Right cardiac atrium (tissue), 5 donors: ENCODE measurements around the gene BMP7. TPM values are rescaled to one million over a fixed set of nuclear protein-coding genes. Genes with fewer than 3 reads are reported as not detected.
A peak's percentile ranks its signal among the peaks of the same experiment; 100 is the strongest.

Source experiments
- ATAC-seq, 2 donors: fragments of 200-7000 bp; cut with Tn5 transposase; one replicate each; pipeline versions ENCODE4 v1.8.0 to v1.9.1; 2020; ENCODE audit warnings: moderate library complexity in 2 of 2, mild to moderate bottlenecking in 1 of 2
- DNase-seq, 3 donors: peaks; one replicate each; pipeline ENCODE4 v3.0.0-alpha.2; 2020
- H3K27ac ChIP-seq: one replicate; pipeline ENCODE4 v1.5.1; 2013; ENCODE audit warnings: mild to moderate bottlenecking, low read length, control low read depth, moderate library complexity
- H3K27me3 ChIP-seq: one replicate; pipeline ENCODE4 v1.6.1; 2013; ENCODE audit not compliant: control insufficient read depth, insufficient read depth
- H3K4me1 ChIP-seq: one replicate; pipeline ENCODE4 v1.6.1; 2013; ENCODE audit warnings: low read length; ENCODE audit not compliant: control insufficient read depth, insufficient read depth
- H3K4me3 ChIP-seq: one replicate; pipeline ENCODE4 v1.5.1; 2013; ENCODE audit warnings: low read length, control low read depth
- H3K9me3 ChIP-seq: one replicate; pipeline ENCODE4 v1.6.1; 2013; ENCODE audit warnings: low read length; ENCODE audit not compliant: control insufficient read depth
- WGBS: extraction: QIAGEN DNeasy Blood & Tissue Kit; methylation state at CpG from one replicate; pipeline ENCODE4 v1.1.7; 2013; 5-methylcytosine and 5-hydroxymethylcytosine counted together
- intact Hi-C, 4 donors: fragments of 100-400 bp; cut with DNase I; formaldehyde crosslinking; loops; one replicate each; pipeline versions ENCODE4 v1.11.0 to v1.14.0; 2022 to 2023
- polyA plus RNA-seq: library from polyadenylated mRNA; stranded (reverse); fragments of 200-250 nt; gene quantifications from one replicate; pipeline ENCODE4 v1.2.3, GENCODE V29; 2013
- total RNA-seq, 4 donors: library from RNA; stranded (reverse); fragmentation: NEBNext Ultra II Directional; extraction: Animal tissue kit (Norgen Biotek cat#: 25700); gene quantifications; one replicate each; pipeline ENCODE4 v1.2.1, GENCODE V29; 2021
- donor health status: healthy with polysubstance abuse.
- donor health status: DM: no; HTN: yes; CAD: no.
- donor health status: DM: no; HTN: no; CAD: no.
- donor health status: DM: no; HTN: yes; CAD: no; lungs with severe emphysema.
- donor health status: DM: yes; HTN: yes; CAD: no.

Gene BMP7
- total and polyA plus RNA-seq, 5 donors = 22.4 to 39.4 (median 29.7) TPM

DNA sequence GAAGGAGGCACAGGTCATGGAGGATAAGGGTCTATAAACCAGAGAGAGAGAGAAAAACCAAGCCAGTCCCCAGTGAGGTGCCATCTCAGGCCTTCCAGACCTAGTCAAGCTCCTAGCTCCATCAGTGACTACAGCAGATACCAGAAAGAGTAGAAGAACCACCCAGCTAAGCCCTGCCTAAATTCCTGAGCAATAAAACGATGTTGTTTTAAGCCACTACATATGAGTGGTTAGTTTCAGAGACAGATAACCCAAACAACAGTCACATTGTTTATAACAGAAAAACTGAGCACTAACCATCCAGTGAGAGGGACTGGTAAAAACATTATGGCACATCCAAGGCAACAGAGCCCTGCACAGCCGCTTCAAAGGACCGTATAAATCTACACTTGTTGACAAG, 59.2 kb downstream of the BMP7 start:
- ATAC-seq (no peak), DNase-seq (no peak)
- no peaks in the 10 kb centered on the region for H3K9me3 ChIP-seq
- H3K4me1 ChIP-seq = no peaks in the 10 kb centered on the region
- intact Hi-C loops = no loop called here
- no peak overlapping the region for H3K27ac ChIP-seq
- H3K4me3 ChIP-seq = no peak overlapping the region
- 84% methylated on average over 3 of the region's 3 CpGs for WGBS
- H3K27me3 ChIP-seq = no peaks in the 10 kb centered on the region

DNA sequence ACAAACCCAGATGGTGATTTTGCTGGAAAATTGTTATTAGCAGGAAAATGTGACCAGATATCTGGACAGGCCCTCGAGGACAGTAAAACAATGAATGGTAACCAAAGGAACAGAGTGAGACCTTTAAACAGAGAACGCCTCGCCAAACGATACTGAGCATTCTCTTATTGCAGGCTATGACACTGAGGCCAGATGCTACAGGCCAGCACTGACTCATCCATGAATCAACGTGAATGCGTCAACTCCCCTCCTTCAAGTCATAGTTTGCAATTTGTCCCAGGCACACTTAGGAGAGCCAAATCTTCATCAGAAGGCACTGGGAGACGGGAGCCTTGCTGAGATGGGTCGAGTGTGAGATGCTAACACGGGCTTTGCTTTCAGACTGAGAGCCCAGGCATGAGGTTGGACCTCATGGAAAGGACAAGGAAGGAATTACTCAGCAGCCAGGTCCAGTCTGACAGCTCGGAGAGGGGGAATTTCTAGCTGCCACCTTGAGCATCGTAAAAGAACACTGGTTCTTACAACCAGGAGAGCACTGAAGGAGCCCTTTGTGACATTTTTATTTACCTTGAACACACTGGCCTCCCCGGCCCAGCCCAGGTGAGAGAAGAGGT, 60.7 kb downstream of the BMP7 start:
- Histone ChIP-seq H3K4me3 (no peak overlapping the region), H3K9me3 (no peaks in the 10 kb centered on the region), H3K27me3 (no peaks in the 10 kb centered on the region), H3K27ac (no peak overlapping the region), H3K4me1 (no peaks in the 10 kb centered on the region)
- DNase-seq = no peak
- 70% methylated on average over 12 of the region's 12 CpGs for WGBS
- no peak for ATAC-seq
- intact Hi-C loops = no loop called here

DNA sequence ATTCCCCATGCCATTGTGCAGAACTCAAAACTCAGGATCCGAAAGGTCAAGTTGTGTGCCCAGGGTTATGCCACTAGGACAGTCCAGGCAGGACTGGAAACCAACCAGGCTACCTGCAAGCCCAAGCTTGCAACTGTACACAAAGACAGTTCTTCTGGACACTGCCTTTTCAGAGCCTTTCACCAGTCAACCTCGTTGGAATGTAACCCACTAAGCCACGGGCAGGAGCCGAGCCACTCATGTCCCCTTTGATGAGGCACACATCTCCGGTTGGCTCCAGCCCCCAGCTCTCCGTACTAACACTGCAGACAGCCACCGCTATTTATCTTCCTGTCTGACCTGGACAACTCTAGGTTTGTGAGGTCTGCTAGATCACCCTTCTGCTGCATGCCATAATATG, 62.5 kb downstream of the BMP7 start:
- ATAC-seq = no peak
- H3K27me3 ChIP-seq = no peaks in the 10 kb centered on the region
- H3K4me1 ChIP-seq = no peaks in the 10 kb centered on the region
- no peaks in the 10 kb centered on the region for H3K9me3 ChIP-seq
- intact Hi-C loops = no loop called here
- WGBS = 60% methylated on average over 7 of the region's 7 CpGs
- no peak overlapping the region for H3K27ac ChIP-seq
- DNase-seq = no peak
- H3K4me3 ChIP-seq = no peak overlapping the region

DNA sequence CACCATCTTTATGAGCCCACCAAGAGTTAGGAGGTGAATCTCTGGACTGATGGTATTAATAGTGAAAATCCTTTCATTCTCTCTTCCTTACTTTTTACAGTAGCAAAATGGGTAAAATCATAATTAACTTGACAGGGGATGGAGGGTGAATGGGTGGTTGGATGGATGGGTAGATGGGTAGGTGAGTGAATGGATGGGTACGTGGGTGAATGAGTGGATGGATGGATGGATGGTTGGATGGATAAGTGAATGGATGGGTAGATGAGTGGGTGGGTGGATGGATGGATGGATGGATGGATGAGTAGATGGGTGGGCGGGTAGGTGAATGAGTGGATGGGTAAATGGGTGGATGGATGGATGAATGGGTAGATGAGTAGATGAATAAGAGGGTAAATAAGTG, 63.2 kb downstream of the BMP7 start:
- DNase-seq (no peak), ATAC-seq (no peak)
- H3K4me1 ChIP-seq = no peaks in the 10 kb centered on the region
- intact Hi-C loops = no loop called here
- no peak overlapping the region for H3K27ac ChIP-seq
- H3K27me3 ChIP-seq = no peaks in the 10 kb centered on the region
- H3K9me3 ChIP-seq = no peaks in the 10 kb centered on the region
- no peak overlapping the region for H3K4me3 ChIP-seq
- WGBS = 84% methylated on average over 2 of the region's 2 CpGs

DNA sequence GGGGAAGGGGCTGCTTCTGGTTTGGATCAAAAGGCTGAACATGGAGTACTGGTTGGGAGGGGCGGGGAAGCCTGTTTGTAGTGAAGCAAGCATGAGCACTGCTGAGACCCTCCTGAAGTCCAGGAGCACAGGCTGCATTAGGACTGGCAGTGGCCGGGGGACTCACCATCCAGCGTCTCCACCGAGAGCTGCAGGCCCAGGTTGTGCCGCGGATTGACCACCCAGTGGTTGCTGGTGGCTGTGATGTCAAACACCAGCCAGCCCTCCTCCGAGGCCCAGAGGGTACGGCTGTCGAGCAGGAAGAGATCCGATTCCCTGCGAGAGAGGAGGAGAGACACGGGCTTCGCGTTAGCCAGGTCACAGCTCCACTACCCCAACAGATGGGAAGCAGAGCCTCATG, 64.1 kb downstream of the BMP7 start:
- H3K4me3 ChIP-seq = no peak overlapping the region
- no peak for DNase-seq
- no peak overlapping the region for H3K27ac ChIP-seq
- 86% methylated on average over 14 of the region's 14 CpGs for WGBS
- ATAC-seq = no peak
- no peaks in the 10 kb centered on the region for H3K4me1 ChIP-seq
- intact Hi-C loops = no loop called here
- H3K27me3 ChIP-seq = no peaks in the 10 kb centered on the region
- no peaks in the 10 kb centered on the region for H3K9me3 ChIP-seq

DNA sequence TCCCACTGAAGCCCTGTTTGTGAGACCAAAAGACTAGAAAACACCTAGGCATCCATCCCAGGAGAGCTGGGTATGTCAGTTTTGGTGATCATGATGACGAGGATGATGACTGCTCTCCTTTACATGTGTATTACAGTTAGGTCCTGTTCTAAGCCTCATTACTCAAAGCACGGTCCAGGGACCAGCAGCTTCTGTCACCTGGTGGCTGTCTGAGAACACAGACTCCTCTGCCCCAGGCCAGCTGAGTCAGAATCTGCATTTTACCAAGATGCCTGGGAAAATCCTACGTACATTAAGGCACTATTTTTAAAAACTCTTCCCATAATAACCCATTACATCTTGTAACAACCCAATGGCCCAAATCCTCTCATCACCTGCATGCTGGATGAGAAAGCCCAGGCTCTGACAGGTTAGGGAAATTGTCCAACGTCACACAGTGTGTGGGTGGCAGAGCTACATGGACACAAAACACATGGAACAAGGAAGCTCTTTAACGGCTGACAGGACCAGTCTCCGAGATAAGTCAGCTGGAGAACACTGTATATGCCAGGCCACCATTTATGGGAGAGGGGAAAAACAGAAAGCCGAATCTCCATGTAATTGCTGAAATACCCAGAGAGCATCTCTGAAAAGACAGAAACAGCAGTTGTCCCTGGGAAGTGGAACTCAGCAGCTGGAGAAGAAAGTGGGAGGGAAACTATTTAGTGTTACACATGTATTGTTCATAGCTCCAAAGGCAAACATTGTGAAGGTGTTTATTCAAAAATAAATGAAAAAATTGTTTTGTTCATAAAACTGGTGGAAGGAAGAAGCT, 65.4 kb downstream of the BMP7 start:
- no peaks in the 10 kb centered on the region for H3K27me3 ChIP-seq
- no peak overlapping the region for H3K4me3 ChIP-seq
- 37% methylated on average over 7 of the region's 7 CpGs for WGBS
- no peaks in the 10 kb centered on the region for H3K9me3 ChIP-seq
- H3K4me1 ChIP-seq = no peaks in the 10 kb centered on the region
- H3K27ac ChIP-seq = no peak overlapping the region
- DNase-seq (no peak), ATAC-seq (no peak)
- intact Hi-C loops = no loop called here

DNA sequence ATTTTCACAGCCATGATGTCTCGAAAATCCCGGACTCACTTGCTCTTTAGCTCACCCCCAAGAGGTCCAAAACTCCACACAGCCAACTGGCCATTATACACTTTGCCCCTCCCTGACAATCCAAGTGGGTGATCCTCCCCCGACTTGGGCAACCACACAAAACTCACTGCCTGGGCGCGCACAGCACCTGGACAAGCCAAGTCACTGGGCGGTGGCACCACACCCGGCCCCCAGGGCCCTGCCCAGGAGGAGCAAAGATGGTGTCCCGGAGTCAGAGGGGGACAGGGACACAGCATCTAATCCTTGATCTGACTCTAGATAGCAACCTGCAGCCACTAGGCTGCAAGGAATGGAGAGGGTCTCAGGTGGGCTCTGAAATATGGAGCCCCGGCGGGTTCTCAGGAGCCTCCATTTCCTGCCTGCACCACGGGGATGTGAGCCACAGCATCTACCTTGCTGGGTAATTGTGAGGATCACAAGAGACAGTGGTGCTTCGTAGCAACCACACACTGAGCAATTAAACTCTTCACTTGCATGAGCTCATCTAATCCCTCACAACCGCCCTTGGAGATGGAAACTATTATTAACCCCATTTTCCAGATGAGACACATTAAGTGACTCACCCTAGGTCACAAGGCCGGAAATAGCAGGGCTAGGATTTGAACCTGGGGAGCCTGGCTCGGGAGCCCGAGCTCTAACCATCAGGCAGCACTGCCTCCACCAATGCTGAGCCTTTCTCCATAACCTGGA, 66.6 kb downstream of the BMP7 start:
- H3K9me3 ChIP-seq = no peaks in the 10 kb centered on the region
- no peak overlapping the region for H3K4me3 ChIP-seq
- H3K27ac ChIP-seq = no peak overlapping the region
- no peaks in the 10 kb centered on the region for H3K27me3 ChIP-seq
- DNase-seq (no peak), ATAC-seq (no peak)
- 86% methylated on average over 16 of the region's 16 CpGs for WGBS
- intact Hi-C loops = no loop called here
- H3K4me1 ChIP-seq = no peaks in the 10 kb centered on the region

DNA sequence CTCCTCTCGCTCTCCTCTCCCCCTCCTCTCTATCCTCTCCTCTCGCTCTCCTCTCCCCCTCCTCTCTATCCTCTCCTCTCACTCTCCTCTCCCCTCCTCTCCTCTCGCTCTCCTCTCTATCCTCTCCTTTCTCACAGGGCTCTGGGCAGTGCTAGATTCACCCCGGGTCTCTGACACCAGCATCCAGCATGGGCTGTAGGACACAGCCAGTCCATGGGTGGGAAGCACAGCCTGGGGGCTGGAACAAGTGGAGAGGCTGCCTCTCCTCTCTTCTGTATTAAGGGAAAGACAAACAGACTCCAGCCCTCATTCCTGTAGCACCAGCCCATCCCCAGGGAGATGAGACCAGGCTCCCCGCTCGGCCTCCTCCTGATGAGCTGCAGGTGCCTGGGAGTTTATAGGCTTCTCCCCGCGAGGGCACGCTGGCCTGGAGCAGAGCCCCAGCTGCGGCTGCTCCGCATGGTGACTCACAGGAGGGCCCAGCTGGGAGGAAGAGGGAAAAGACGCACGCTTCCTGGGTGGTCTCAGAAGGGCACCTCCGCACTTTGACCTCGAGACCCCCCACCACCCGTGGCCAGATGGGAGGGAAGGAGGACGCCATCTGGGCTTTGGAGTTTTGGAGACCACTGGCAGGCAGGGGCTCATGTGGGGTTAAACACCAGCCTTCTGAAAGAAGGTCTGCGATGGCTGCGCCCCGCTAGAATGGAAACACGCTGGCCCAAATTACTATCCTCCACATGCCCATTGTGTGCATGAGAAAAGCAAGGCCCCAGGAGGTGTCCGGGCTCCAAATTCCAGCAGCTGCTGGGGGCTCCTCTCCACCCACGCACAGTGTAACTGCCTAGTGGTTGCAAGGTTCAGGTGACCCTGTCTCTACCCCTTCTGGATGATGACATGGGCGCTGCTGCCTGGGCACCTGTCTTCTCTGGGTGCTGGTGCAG, 68.0 kb downstream of the BMP7 start:
- H3K27me3 ChIP-seq = no peaks in the 10 kb centered on the region
- no peak for DNase-seq
- no peaks in the 10 kb centered on the region for H3K9me3 ChIP-seq
- no peaks in the 10 kb centered on the region for H3K4me1 ChIP-seq
- ATAC-seq = no peak
- intact Hi-C loops = no loop called here
- H3K4me3 ChIP-seq = no peak overlapping the region
- H3K27ac ChIP-seq = no peak overlapping the region
- 65% methylated on average over 24 of the region's 24 CpGs for WGBS

DNA sequence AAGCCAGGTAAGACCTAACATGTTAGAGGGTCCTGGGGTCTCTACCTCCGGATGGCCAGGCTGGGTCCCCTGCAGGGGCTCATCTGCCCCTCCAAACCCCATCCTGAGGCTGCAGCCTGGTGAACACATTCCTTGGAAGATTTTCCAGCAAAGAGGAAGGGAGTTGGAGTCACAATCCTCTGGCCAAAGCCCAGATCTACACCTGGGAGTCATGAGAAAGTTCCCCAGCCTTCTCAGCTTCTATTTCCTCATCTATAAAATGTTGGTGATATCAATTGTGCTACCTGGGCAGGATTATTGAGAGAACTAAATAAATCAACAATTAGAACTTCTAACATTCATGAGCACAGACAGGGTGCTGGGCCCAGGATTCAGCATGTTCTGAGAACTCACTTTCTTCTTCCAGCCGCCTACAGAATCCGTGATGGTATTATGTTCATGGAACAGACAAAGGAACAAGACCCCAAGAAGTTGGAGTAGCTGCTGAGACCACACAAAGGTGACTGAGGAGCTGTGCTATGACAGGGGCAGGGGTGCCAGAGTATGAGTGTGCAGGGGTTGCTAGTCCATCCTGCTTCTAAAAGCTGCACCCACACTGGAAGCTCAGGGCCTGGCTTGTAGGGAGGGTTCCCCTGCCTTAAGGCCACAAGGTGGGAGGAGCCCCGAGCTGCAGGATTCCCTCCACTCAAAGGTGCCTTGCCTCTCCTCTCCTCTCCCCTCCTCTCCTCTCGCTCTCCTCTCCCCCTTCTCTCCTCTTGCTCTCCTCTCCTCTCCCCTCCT, 68.9 kb downstream of the BMP7 start:
- H3K4me1 ChIP-seq = no peaks in the 10 kb centered on the region

DNA sequence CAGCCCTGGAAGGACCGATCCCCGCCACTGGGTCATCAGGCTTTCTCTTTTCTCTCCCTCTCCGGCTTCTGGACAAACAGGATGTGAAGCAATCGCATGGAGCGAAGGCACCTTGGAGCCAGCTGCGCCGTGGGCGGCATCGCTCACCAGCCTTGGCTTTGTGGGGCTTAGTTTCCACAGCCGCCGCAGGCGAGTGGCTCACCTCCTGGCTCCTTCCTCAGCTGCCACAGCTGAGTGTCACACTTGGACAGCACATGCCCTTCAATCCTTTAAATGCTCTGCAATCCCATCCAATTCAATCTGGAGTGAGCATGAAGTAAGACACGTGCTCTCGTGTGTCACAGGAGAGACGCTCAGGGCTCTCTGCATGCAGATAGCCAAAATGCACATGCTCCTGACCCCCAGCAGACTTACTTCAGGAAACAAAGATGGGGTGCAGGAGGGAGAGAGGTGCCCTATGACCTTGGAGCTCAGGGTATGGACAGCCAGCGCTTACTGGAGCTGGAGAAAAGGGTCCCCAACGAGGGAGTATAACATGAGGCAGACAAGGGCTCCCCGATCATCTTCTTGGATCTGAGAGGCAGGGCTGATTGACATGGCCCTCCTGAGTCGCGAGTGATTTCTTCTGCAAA, 70.9 kb downstream of the BMP7 start:
- 67% methylated on average over 20 of the region's 20 CpGs for WGBS
- intact Hi-C loops = no loop called here
- DNase-seq = no peak
- H3K27ac ChIP-seq = no peak overlapping the region
- peak in 1 of 2 donors; percentile 42 for ATAC-seq
- H3K9me3 ChIP-seq = no peaks in the 10 kb centered on the region
- no peaks in the 10 kb centered on the region for H3K4me1 ChIP-seq
- no peaks in the 10 kb centered on the region for H3K27me3 ChIP-seq
- H3K4me3 ChIP-seq = no peak overlapping the region

More for the DNA sequence above, 68.9 kb downstream of the BMP7 start:
- DNase-seq (no peak), ATAC-seq (no peak)
- Histone ChIP-seq H3K4me3 (no peak overlapping the region), H3K9me3 (no peaks in the 10 kb centered on the region), H3K27ac (no peak overlapping the region), H3K27me3 (no peaks in the 10 kb centered on the region)
- intact Hi-C loops = no loop called here
- 73% methylated on average over 5 of the region's 5 CpGs for WGBS
